GM18502 (cell line): ENCODE results near the gene NDUFS2.
"Not testable (repeated sequence)": the region's sequence is repeated elsewhere in the genome, so short reads cannot be mapped to it uniquely, and the experiment has no call there.

Experiments used
- ATAC-seq: cut with Tn5 transposase; IDR thresholded peaks from one replicate; pipeline ENCODE4 v1.9.1; 2021; ENCODE audit warnings: mild to moderate bottlenecking; ENCODE audit not compliant: unreplicated experiment, poor library complexity

NDUFS2 gene

DNA sequence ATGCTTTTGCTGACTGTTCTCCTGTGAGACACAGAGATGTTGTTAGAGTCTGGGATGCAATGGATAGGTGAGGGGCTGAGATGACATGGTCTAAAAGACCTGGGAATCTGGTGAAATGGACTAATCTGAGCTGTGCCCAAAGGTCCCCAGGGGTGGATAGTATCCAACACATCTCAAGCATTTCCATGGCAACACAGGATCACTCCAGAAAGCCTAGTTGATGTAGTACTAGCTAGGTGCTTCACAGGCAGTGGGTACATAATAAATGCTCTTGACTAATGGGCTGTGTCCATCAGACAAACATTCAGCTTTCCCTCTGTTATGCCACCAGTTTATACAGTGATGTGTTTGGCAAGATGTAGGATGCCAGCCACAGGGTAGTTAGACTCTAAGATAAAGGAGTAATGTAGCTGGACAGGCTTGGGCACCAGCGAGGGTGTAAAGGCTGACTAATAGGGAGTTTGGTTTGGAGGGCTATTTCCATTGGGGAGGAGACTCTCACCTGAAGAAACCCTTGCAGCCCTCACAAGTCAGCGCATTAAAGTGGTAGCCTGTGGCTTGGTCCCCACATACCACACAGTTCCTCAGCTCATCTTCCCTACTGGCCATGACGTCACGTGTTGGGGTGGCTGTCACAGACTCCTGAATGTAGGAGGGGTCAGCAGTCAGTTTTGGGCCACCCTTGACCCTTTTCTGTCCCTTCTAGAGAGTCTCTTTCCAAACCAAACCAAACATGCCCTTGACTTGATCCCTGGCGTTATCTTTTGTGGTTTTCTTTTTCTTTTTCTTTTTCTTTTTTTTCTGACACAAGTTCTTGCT, 34.0 kb downstream of the NDUFS2 start:
- ATAC-seq, result no peak

DNA sequence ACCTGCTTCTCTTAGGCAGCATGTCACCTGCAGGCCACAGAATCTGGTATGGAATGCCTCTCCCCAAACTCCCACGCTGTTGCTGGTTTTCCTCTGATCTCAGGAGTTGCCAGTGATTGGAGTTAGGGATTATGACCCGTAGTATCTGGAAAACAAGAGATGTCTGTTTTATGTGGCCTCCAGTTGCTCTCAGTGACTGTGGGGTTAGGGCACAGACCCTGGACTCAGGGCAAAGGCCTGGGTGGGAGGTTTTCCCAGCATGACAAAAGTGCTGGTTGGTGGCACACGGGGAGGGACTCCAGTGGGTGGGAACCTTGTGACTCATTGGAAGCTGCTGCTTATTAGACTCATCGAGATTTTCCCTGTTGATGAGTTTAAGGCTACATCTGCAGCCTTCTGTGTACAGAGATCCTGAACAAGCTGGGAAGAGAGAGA, 35.9 kb downstream of the NDUFS2 start, which contains the start of gene NR1I3:
Gene NR1I3, minus strand, starts transcription at position 165 of the 435 bp plus-strand sequence. CDS start 1,638 bp downstream, outside the sequence.
- ATAC-seq, result no peak

DNA sequence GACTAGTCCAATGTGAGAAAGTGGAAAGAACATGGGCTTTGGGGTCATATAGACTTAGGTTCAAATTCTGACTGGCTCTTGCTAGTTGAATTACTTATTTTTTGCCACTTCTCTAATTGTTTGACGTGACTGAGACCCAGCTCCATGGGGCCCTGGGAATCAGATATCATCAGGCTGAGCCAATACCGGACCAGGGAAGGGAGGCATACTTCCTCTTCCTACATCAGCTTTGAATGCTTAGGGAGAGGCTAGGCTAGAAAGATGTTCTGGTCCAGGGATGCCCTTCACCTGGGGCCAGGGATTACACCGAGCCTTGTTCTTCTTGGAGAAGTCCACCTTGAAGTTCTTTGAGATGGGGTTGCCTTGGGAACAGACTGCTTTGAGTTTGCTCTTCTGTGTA, 39.5 kb downstream of the NDUFS2 start:
- no peak for ATAC-seq

DNA sequence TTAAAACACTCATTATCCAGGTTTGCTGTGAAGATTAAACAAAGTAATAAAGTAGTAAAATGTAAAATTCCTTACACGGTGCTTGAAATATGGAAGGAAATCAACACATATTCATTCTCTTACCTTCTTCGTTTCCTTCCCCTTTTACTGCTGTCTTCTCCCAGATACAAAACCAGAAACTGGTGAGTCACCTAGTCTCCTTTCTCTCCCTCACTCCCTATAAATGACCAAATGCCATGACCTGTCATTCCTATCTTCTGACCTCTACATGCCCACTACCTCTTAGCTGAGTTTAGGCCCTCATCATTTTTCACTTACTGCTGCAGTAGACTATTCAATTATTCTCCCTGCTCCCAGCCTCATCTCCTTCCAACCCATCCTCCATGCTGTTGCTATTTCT, 40.1 kb downstream of the NDUFS2 start:
- no peak for ATAC-seq

DNA sequence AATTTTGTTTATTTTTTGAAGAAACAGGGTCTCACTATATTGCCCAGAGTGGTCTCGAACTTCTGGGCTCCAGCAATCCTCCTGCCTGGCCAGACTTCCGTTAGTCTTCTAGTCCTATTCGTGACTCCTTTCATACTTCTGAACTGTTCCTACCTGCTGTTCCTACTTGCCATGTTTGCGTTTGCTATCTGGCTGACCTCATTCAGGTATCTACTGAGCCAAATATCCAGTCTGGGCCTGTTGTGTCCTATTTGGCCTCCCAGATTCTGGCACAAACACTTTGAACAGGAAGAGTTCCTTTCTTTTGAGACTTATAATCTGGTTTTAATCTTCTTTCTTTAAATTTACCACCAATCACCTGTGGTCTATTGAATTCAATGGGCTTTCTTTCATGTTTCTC, 42.7 kb downstream of the NDUFS2 start:
- ATAC-seq, result no peak

DNA sequence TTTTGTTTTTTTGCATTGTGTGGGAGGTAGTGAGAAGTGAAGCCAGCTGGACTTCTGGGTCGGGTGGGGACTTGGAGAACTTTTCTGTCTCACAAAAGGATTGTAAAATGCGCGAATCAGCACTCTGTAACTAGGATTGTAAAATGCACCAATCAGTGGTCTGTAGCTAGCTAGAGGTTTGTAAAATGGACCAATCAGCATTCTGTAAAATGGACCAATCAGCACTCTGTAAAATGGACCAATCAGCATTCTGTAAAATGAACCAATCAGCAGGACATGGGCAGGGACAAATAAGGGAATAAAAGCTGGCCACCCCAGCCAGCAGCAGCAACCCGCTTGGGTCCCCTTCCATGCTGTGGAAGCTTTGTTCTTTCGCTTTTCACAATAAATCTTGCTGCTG, 47.9 kb downstream of the NDUFS2 start:
- ATAC-seq, result not testable (repeated sequence)

DNA sequence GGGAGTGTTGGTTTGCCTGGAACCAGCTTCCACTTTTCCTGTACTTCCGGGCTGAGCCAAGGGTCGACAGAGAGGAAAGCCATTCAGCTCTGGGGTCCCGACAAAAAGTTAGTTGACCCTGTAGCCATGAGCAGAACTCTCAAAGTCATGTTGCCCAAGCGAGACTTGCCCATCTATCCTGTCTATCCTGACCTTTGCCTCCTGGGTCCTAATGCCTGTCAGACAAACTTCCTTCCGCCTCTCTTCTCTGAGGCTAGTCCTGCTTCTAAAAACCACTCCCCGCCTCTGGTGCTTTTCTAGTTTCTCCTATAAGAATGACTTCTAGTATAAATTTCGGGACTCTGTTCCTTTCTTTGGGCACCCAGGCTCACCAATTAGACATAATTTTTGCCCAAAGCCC, 48.7 kb downstream of the NDUFS2 start:
- ATAC-seq, result no peak

DNA sequence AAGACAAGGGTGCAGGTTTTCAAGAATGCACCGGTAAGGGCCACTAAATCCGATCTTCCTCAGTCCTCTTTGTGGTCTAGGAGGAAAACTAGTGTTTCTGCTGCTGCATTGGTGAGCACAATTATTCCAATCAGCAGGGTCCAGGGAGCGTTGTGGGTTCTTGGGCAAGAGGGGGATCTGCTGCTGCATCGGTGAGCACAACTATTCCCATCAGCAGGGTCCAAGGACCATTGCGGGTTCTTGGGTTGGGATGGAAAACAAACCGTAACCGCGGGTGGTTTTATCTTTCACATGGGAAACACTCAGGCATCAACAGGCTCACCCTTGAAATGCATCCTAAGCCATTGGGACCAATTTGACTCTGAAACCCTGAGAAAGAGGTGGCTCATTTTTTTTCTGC, 49.4 kb downstream of the NDUFS2 start:
- no peak for ATAC-seq

DNA sequence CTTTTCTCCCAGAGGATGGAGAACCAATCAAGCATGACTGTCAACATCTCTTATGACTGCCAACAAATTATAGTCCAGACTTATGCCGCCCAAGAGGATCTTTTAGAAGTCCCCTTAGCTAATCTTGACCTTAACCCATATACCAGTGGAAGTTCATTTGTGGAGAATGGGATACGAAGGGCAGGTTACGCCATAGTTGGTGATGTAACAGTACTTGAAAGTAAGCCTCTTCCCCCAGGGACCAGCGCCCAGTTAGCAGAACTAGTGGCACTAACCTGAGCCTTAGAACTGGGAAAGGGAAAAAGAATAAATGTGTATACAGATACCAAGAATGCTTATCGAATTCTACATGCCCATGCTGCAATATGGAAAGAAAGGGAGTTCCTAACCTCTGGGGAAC, 53.1 kb downstream of the NDUFS2 start:
- not testable (repeated sequence) for ATAC-seq

DNA sequence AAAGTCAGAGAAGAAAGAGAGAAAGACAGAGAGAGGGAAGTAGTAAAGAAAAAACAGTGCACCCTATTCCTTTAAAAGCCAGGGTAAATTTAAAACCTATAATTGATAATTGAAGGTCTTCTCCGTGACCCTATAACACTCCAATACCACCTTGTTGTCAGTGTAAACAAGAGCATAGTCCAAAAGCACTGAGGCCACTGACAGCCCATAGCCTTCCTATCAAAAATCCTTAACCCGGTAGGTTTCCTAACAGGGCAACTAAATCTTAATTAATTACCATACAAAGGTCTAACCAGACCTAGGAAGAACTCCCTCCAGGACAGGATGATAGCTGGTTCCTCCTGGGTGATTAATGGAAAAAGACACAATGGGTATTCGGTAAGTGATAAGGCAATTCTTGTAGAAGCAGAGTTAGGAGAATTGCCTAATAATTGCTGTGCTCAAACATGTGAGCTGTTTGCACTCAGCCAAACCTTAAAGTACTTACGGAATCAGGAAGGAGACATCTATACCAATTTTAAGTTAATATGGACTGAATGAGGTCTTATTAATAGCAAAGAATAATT, 53.9 kb downstream of the NDUFS2 start:
- ATAC-seq, result not testable (repeated sequence)

DNA sequence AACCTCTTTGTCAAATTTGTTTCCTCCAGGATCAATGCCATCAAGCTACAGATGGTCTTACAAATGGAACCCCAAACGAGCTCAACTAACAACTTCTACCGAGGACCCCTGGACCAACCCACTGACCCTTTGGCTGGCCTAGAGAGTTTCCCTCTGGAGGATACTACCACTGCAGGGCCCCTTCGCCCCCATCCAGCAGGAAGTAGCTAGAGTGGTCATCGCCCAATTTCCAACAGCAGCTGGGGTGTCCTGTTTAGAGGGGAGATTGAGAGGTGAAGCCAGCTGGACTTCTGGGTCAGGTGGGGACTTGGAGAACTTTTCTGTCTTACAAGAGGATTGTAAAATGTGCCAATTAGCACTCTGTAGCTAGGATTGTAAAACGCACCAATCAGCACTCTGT, 54.9 kb downstream of the NDUFS2 start:
- not testable (repeated sequence) for ATAC-seq

DNA sequence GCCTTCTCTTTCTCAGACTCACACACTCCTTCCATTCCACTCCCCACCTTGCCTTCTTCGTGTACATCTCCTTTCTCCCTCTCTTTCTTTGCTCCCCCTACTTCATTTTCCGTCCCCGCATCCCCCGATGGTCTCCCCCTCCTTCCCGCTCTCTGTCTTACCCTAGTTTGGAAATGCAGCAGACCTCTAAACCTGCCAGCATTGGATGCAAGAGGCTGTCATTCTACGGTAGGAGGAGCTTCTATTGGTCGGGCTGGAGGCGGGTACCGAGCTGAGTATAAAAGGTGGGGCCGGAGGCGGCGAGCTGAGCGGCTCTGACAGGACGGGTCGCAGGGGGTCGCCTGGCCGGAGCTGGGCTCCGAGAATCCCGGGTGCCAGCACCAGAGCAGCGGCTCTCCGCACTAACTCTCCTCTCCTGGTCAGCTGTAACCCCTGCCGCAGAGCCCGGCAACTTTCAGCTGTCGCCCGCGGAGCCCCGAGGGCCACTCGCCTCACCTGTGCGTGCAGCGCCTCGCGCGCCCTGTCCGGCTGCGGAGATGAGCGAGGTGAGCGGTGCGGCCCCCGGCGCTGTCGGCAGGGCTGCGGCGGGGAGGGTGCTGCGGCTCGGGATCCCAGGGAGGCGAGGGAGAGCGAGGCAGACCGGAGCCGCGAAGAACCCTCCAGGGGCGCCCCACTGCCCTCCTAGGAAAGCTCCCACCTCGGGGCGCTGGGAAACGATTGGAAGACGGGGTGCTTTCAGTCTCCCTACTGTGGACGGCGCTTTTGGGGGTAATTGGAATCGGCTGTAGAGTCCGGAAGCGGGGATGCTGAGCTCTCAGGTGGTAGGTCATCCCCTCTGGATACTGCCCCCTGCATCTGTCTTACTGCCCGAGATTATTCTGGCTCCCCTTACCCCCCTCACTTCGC, 56.5 kb downstream of the NDUFS2 start, which contains the start of gene PCP4L1:
Gene PCP4L1, plus strand, starts transcription at position 307 of the 906 bp plus-strand sequence. Its CDS starts 230 bp downstream, at position 537.
- peak; percentile 58 for ATAC-seq

DNA sequence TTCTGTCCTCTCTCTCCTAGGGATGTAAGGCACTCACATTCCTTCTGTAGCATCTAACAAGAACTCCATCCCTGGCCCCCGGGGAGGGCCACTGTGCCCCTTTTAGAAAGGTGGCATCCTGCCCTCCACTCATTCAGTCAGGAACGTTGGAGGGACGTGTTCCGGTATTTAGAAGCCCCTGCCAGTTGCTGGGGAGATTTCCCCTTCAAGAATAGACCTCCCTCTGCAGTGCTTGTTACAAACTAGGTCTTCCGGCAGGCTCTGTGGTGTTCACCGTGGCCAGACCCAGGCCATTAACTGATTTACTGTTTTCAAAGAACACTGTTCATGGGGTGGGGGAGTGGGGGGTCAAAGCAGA, 57.2 kb downstream of the NDUFS2 start:
- no peak for ATAC-seq

DNA sequence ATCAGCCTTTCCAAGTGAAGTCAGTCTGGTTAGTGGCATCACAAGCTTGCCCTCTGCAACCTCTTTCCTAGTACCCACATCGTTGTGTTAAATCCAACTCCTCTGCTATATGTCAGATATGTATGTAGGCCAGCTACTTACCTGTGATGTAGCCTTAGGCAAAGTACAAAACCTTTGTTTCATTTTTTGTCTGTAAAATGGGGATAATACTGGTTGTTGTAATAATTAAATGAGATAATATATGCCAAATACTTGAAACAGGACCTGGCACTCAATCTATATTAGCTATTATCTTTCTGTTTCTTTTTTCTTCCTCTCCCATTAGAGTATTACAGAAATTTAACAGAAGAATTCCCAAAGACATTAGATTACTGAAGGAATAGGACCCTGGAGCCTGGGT, 57.6 kb downstream of the NDUFS2 start:
- ATAC-seq, result no peak

DNA sequence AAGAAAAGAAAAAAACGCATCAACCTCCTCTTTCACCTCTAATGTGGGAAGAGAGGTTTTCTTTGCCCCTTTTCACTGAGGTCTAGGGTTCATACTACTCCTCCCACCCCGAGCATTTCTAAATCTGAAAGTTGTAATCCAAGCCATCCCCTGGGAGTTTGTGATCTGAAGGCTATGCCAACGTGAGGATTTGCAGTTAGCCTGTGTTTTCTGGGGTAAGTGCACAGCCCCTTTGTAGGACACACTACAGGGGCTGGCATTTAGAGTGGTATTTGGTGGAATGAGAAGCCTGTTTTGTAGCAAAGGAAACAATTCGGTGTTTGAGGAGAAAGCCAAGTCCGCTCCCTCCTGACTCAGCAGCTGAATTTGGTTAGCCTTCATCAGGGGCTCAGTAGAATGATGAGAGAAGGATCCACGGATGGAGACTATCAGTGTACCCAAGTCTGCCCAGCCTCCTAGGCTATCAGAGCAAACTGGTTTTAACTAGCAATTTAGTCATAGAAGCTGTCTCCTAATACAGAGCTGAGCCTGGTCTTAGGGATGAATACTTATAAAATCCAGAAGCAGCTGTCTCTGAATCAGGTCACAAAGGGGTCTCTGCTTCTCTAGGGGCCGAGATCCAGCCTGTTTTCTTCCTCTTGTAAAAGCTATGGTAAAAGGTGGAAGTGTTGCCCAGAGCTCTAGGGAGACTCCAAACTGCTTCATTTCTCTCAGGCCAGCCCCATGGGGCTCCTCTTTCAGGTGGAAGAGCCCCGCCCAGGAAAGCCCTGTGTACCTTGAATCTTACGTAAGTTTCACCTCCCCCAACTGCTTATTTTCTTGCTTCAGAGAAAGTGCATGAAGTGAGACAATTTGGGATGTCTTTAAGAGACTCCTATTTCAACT, 58.5 kb downstream of the NDUFS2 start:
- no peak for ATAC-seq

DNA sequence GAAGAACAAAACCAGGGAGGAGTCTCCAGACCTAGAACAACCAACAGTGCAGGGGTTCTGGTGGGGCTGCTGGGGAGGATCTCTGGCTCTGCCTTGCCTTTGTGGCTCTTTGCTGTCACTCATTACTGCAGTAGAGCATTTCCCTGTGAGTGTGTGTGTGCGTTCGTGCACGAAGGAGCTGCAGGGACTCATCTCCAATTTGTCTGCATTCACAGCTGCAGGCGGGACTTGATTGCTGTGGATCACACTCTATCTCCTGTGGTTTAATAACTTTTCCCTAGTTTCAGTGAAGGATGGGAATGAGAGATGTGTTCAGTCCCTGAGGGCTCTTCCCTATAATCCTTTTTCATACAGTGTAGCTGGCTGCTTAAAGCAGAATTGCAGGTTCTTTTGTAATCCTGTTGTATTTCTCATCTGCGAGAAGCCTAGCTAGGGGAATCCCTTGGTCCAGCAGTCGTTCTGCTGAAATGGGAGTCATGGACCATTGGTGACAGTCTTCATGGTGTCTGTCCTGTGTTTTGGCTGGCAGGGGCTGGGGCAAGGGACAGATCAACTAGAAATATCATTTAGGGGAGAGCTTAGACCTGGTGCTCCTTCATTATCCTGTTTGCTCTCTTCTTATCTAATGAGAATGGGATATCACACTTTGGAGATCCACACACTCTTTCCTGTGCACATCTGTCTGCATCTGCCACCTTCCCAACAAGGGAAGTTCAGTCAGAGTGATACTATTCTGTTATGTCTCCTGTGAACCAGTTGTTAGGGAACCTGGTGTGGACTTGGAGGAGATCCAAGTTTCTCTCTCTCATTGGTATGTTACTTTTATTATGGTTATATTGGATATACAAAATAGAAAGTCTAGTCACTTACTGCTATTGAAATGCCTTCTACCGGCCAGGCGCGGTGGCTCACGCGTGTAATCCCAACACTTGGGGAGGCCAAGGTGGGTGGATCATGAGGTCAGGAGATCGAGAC, 59.4 kb downstream of the NDUFS2 start:
- ATAC-seq, result no peak
